Measurements from ENCODE around the gene PRPF38A.
A peak's percentile ranks its signal among the peaks of the same experiment; 100 is the strongest.
"Not testable (repeated sequence)": the region's sequence is repeated elsewhere in the genome, so short reads cannot be mapped to it uniquely, and the experiment has no call there.

PRPF38A gene

GRCh38 chr1:52404116-52404974 is at the start of gene PRPF38A, which contains the start of gene ORC1:
TSS of gene PRPF38A (plus strand) at chr1:52404602. CDS start at chr1:52404750, 148 bp downstream.
TSS of gene ORC1 (minus strand) at chr1:52404423. CDS start at chr1:52402223, 2,200 bp downstream.
- peak; percentile 99 for DNase-seq (ENCODE audit: low spot score)

- DNase-seq (ENCODE audit: low spot score) = no peak
Observed at GRCh38 chr1:52355436-52355835, 49.0 kb upstream of the PRPF38A start.

GRCh38 chr1:52355847-52356505 is 48.4 kb upstream of the PRPF38A start:
- no peak for DNase-seq (ENCODE audit: low spot score)

- no peak for DNase-seq (ENCODE audit: low spot score)
Observed at GRCh38 chr1:52356818-52357355, 47.5 kb upstream of the PRPF38A start.

- DNase-seq (ENCODE audit: low spot score) = no peak
Observed at GRCh38 chr1:52357397-52357796, 47.0 kb upstream of the PRPF38A start.

GRCh38 chr1:52358851-52359497 is 45.4 kb upstream of the PRPF38A start:
- no peak for DNase-seq (ENCODE audit: low spot score)

- DNase-seq (ENCODE audit: low spot score) = no peak
Observed at GRCh38 chr1:52359676-52360594, 44.5 kb upstream of the PRPF38A start.

- no peak for DNase-seq (ENCODE audit: low spot score)
Observed at GRCh38 chr1:52360595-52360968, 43.8 kb upstream of the PRPF38A start.

GRCh38 chr1:52364235-52364839 is 40.1 kb upstream of the PRPF38A start:
- no peak for DNase-seq (ENCODE audit: low spot score)

GRCh38 chr1:52365071-52365745 is 39.2 kb upstream of the PRPF38A start:
- DNase-seq (ENCODE audit: low spot score) = no peak

- peak; percentile 100 for DNase-seq (ENCODE audit: low spot score)
Observed at GRCh38 chr1:52365746-52366516, 38.5 kb upstream of the PRPF38A start, which contains the start of gene CC2D1B. TSS of gene CC2D1B (minus strand) at chr1:52366205. CDS start at chr1:52364620, 1,585 bp downstream.

GRCh38 chr1:52366517-52366827 is 37.9 kb upstream of the PRPF38A start:
- no peak for DNase-seq (ENCODE audit: low spot score)

- no peak for DNase-seq (ENCODE audit: low spot score)
Observed at GRCh38 chr1:52367272-52367671, 37.1 kb upstream of the PRPF38A start.

- peak; percentile 62 for DNase-seq (ENCODE audit: low spot score)
Observed at GRCh38 chr1:52368383-52369172, 35.8 kb upstream of the PRPF38A start.

GRCh38 chr1:52369851-52370250 is 34.6 kb upstream of the PRPF38A start:
- DNase-seq (ENCODE audit: low spot score) = not testable (repeated sequence)

- DNase-seq (ENCODE audit: low spot score) = no peak
Observed at GRCh38 chr1:52385376-52385775, 19.0 kb upstream of the PRPF38A start.

GRCh38 chr1:52386458-52386857 is 17.9 kb upstream of the PRPF38A start:
- DNase-seq (ENCODE audit: low spot score) = no peak

GRCh38 chr1:52393174-52393573 is 11.2 kb upstream of the PRPF38A start:
- no peak for DNase-seq (ENCODE audit: low spot score)

GRCh38 chr1:52399629-52400028 is 4.8 kb upstream of the PRPF38A start:
- no peak for DNase-seq (ENCODE audit: low spot score)

All from germinal center (tissue), 1 donor.